Left forelimb (tissue), 1 donor: ENCODE data around the gene TRIM8.
"Not testable (repeated sequence)": the region's sequence is repeated elsewhere in the genome, so short reads cannot be mapped to it uniquely, and the experiment has no call there.

ENCODE experiments used
- DNase-seq: peaks from one replicate; pipeline ENCODE4 v3.0.0-alpha.2; 2018; ENCODE audit warnings: low spot score

TRIM8 gene

GRCh38 chr10:102650655-102651454, 6.6 kb downstream of the TRIM8 start:
- no peak for DNase-seq

DNA sequence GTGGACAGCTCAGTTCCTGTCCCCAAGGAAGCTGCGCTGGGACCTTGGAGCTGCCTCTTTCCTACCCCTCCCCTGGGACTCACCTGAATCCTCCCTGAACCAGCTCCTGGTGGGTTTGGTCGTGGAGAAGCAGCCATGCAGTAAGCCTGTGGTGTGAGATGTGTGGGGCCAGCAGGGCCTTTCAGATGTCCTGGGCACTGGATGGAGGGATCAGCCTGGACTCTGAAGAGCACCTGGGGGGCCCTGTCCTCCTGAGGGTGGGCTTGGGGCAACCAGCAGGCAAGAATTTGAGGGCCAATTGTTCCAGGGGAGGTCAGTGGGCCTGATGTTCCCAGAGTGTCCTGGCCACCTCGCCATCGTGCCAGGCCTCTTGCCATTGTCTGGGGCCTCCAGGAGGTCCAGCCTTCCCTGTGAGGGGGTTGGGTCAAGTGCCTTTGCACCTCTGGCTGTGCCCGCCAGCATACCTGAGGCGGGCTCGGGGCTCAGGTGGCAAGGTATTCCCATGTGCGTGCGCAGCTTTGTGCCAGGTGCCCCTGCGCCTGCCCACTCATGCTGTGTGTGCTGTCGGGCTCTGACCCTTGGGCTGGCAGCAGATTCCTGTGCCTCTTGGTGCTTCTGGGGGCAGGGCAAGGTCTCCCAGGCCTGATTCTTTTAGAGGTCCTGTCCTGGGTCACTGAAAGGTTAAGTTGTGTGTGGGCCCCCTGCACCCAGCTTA, 7.3 kb downstream of the TRIM8 start:
- no peak for DNase-seq

DNA sequence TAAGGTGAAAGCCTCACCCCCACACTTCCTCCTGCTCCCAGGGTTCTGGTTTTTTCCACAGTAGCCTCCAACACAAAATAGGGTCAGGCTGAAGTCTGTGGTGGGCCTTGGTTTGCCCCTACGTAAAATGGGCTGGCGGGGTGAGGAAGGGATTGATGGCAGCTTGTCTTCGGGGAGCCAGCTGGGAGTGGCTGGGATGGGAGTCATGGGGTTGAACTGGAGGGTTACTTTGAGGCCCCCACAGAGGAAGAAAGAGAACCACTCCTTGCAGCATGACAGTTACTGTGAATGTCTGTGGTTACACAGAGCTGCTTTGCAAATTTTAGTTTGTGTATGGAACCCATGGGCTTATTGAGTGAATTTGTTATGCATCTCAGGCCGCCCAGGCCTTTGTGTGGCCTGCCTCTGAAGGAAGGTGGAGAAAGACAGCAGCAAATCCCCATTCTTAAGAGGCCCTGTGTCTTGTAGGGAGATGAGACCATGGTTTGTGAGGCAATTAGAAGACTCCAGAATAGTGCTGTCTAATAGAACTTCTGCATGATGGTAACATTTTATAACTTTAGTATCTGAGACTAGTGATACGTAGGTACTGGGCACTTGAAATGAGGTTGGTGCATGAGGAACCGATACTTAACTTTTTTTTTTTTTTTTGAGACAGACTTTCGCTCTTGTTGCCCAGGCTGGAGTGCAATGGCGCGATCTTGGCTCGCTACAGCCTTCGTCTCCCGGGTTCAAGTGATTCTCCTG, 8.1 kb downstream of the TRIM8 start:
- DNase-seq: no peak

DNA sequence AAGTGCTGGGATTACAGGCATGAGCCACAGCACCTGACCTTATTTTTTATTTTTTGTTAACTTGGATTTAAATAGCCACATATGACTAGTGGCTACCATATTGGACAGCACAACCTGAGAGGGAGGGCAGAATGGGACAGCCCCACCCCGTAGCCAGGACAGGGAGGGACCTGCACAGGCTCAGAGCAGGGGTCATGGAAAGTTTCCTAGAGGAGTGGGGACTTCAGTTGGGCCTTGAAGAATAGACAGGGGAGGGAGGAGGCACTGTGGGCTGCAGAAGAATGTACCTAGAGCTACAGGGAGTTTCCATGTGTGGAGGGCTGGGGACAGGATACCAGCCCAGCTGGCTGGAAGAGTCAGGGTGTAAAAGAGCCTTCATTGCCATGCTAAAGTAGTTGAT, 8.8 kb downstream of the TRIM8 start:
- no peak for DNase-seq

DNA sequence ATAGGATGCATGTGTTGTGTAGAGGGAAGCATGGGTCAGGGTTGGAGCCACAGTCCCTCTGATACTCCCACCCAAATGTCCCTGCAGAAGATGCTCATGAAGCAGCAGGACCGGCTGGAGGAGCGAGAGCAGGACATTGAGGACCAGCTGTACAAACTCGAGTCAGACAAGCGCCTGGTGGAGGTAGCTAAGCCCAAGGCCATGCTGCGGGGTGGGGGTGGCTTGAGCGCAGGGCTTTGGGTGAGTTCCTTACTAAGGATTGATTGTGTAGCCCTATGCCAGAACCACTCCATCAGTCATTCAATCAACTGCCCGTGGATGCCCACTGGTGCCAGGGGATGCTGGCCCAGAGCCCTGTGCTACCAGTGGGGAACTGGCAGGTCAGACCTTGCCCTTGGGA, 10.3 kb downstream of the TRIM8 start:
- DNase-seq: no peak

- no peak for DNase-seq
Measured at GRCh38 chr10:102654969-102655368, 10.7 kb downstream of the TRIM8 start.

- DNase-seq: no peak
Measured at GRCh38 chr10:102656026-102656425, 11.7 kb downstream of the TRIM8 start.

DNA sequence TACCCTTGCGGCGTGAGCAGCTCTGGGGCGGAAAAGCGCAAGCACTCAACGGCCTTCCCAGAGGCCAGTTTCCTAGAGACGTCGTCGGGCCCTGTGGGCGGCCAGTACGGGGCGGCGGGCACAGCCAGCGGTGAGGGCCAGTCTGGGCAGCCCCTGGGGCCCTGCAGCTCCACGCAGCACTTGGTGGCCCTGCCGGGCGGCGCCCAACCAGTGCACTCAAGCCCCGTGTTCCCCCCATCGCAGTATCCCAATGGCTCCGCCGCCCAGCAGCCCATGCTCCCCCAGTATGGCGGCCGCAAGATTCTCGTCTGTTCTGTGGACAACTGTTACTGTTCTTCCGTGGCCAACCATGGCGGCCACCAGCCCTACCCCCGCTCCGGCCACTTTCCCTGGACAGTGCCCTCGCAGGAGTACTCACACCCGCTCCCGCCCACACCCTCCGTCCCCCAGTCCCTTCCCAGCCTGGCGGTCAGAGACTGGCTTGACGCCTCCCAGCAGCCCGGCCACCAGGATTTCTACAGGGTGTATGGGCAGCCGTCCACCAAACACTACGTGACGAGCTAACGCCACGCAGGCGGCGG, 12.6 kb downstream of the TRIM8 start:
- DNase-seq: no peak

GRCh38 chr10:102657451-102657850, 13.2 kb downstream of the TRIM8 start:
- no peak for DNase-seq

DNA sequence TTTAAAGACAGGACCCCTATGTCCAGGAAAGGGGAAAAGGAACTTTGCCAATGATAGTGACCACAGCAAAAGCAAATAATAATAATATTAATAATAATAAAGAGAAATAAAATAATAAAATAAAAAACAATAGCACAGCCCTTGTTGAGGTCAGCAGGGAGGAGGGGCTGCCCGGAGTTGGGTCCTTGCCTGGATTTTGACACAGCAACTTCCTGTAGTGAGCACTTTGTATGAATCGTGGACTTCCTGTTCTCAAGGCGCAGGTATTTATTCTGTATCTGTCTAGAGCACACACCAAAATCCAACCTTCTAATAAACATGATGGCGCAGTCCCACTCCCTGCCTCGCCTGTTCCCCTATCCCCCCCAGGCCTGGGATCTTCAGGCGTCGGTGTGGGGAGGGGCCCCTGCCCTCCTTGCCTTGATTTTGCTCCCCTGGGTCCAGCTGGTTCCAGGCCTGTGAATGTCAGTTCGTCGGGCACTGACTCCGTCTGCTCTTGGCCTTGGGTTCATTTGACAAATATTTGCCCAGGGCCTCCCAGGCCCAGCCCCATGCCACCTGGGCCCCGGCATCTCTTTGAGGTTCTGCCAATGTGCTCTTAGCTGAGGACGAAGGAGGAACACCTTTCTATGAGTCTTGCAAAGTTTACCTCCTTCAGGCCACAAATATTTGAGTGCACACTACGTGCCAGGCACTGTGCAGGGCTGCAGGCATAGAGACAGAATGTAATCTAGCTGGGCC, 13.9 kb downstream of the TRIM8 start:
- DNase-seq: no peak

GRCh38 chr10:102658802-102659201, 14.5 kb downstream of the TRIM8 start:
- no peak for DNase-seq

DNA sequence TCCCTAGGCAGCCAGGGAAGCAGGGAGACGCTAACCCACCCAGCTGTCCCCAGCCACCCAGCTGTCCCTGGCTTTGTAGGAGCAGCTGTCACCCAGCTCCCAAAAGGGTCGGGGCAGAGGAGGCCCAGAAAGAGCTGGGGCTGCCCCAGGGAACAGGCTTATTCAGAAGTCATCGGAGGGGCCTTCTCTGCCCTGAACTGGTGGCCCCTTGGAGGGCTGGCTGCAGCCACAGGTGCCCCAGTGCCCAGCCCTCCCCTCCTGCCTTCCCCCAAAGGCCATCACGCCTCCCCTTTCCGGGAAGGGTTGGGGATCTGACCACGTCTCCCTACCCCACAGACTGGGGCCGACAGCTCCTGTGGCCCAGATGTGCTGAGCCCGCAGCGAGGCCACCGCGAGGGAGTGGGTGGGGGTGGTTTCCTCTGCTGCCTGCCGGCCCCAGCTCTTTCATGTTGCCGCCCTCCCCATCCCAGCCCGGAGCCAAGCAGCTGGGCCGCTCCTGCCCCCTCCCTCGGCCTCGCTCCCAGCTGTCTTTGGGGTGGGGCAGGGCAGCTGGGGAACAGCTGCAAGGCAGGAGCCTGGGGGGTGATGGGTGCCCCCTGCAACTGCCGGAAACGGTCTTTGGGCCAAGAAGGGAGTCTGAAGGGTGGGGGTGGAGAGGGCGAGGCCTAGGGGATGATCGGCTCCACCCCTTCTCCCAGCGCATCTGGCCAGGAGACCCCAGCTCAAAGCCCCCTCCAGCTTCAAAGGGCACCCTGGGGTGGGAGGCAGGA, 16.8 kb downstream of the TRIM8 start:
- peak; percentile 89 for DNase-seq

GRCh38 chr10:102661658-102662028, 17.4 kb downstream of the TRIM8 start:
- no peak for DNase-seq

GRCh38 chr10:102665904-102666509, 21.7 kb downstream of the TRIM8 start:
- DNase-seq: no peak

- DNase-seq: not testable (repeated sequence)
Measured at GRCh38 chr10:102667411-102667810, 23.1 kb downstream of the TRIM8 start.

GRCh38 chr10:102668326-102669107, 24.2 kb downstream of the TRIM8 start:
- DNase-seq: no peak

- no peak for DNase-seq
Measured at GRCh38 chr10:102669206-102670064, 25.2 kb downstream of the TRIM8 start.

DNA sequence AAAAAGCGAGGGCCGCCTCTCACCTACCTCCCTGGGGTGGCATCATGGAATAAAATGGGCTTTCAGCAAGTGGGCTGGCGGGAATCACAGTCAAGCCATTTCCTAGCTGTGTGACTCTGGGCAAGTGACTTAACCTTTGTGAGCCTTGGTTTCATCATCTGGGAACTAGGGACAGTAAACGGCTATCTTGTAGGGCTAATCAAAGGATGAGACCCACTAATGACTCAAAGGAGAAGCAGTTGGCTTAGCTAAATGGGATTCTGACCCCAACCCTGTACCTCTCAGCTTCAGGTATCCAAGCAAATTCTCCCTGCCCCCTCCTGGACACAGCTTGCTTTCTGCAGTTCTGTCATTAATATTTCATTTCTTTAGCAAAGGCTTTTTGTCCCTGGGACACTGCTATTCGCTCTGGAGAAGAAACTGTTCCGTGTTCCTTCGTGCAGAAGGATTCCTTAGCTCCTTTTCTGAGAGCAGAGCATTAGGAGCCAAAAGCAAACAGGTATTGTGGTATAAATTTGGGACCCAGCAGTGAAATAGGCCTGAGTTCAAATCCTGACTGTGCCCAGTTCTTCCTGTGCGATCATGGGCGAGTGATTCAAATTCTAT, 25.9 kb downstream of the TRIM8 start:
- DNase-seq: no peak
